HepG2 (cell line): ENCODE data around the gene NLRC5. TPM values are rescaled to one million over a fixed set of nuclear protein-coding genes. Genes with fewer than 3 reads are reported as not detected.

Source experiments
- ATAC-seq: fragments of 200-7000 bp; cut with Tn5 transposase; 3 replicates; pipeline ENCODE4 v1.9.1; 2020; ENCODE audit warnings: mild to moderate bottlenecking, moderate library complexity
- BruUV-seq: library from RNA; stranded (reverse); fragments of 400-500 nt; replicated peaks from 2 replicates; lab custom pipeline; 2021; lab: Mats Ljungman, UMichigan
- CTCF ChIA-PET: fragments of 300-600 bp; formaldehyde crosslinking; extraction: SDS; loops from one replicate; lab custom pipeline; 2021; ENCODE audit warnings: low total read pairs, inconsistent platforms, low intra/inter-chr PET ratio; lab: Yijun Ruan, JAX
- POLR2A ChIA-PET: fragments of 350-600 bp; sonication (Branson Sonifier 250); formaldehyde crosslinking; loops from one replicate; lab custom pipeline; 2020; ENCODE audit warnings: antibody characterized with exemption, inconsistent platforms; lab: Yijun Ruan, JAX
- DNase-seq: peaks from one replicate; pipeline ENCODE4 v3.0.0-alpha.2; 2015; ENCODE audit warnings: low spot score
- FAIRE-seq: peaks from 3 replicates; lab custom pipeline; 2011; peaks lifted over from hg19 to GRCh38; lab: Jason Lieb, UNC
- H2AFZ ChIP-seq: one replicate; pipeline ENCODE4 v1.6.1; 2011; ENCODE audit warnings: low read length, inconsistent platforms
- H3K27ac ChIP-seq: fragments of 300-600 bp; 3 replicates; pipeline ENCODE4 v1.8.0; 2011; ENCODE audit warnings: mixed run types, mild to moderate bottlenecking, mixed read lengths, low read length, inconsistent platforms; ENCODE audit not compliant: insufficient read depth; ENCODE audit errors: extremely low read length
- H3K27me3 ChIP-seq, 2 experiments: fragments of 200-600 bp in 1 of 2; 2 replicates in 1 of 2; 3 replicates in 1 of 2; pipeline versions ENCODE4 v1.6.0 to v1.8.0; 2011; ENCODE audit warnings: low read length in 2 of 2, mild to moderate bottlenecking in 2 of 2, moderate library complexity in 2 of 2, inconsistent platforms in 1 of 2; ENCODE audit not compliant: insufficient read depth in 2 of 2, control insufficient read depth in 1 of 2
- H3K36me3 ChIP-seq, 2 experiments: fragments of 200-600 bp in 1 of 2; replicated peaks in 1 of 2; 2 replicates in 1 of 2; 3 replicates in 1 of 2; pipeline versions ENCODE4 v1.5.1 to v1.8.0; 2011; ENCODE audit warnings: low read length in 2 of 2, inconsistent platforms in 1 of 2; ENCODE audit not compliant: insufficient read depth in 2 of 2, control insufficient read depth in 1 of 2
- H3K4me1 ChIP-seq: 2 replicates; pipeline ENCODE4 v1.5.1; 2012; ENCODE audit warnings: low read length, inconsistent platforms; ENCODE audit not compliant: insufficient read depth
- H3K4me2 ChIP-seq: 2 replicates; pipeline ENCODE4 v1.6.0; 2011; ENCODE audit warnings: low read depth, low read length, inconsistent platforms
- H3K4me3 ChIP-seq, 3 experiments: fragments of 200-600 bp in 1 of 3; sonication (generic), shearing (Covaris generic) in 1 of 3; replicated peaks in 1 of 3; 2 replicates each; pipeline ENCODE4 v1.5.1; 2011 to 2016; ENCODE audit warnings: low read length in 3 of 3, inconsistent platforms in 2 of 3, low read depth in 2 of 3, mild to moderate bottlenecking in 2 of 3, control low read depth in 1 of 3, mixed read lengths in 1 of 3; ENCODE audit not compliant: insufficient read depth in 1 of 3
- H3K79me2 ChIP-seq: one replicate; pipeline ENCODE4 v1.6.1; 2011; ENCODE audit warnings: low read length, inconsistent platforms; ENCODE audit not compliant: insufficient read depth
- H3K9ac ChIP-seq: 2 replicates; pipeline ENCODE4 v1.6.0; 2011; ENCODE audit warnings: mild to moderate bottlenecking, low read depth, low read length, inconsistent platforms; ENCODE audit not compliant: insufficient read depth
- H3K9me3 ChIP-seq: 2 replicates; pipeline ENCODE4 v1.5.1; 2012; ENCODE audit warnings: mild to moderate bottlenecking, low read length
- H4K20me1 ChIP-seq: 2 replicates; pipeline ENCODE4 v1.6.0; 2011; ENCODE audit warnings: inconsistent platforms, mild to moderate bottlenecking, low read length, moderate library complexity; ENCODE audit not compliant: insufficient read depth
- CREB1 ChIP-seq, 2 experiments: fragments of 450-650 bp in 1 of 2; IDR thresholded peaks; 2 replicates each; pipeline ENCODE4 v1.6.1; 2016 to 2017; ENCODE audit warnings: control low read depth in 1 of 2, mild to moderate bottlenecking in 1 of 2, missing compliant biosample characterization in 1 of 2, missing genetic modification characterization in 1 of 2
- NFYB ChIP-seq: sonication (generic); formaldehyde crosslinking; IDR thresholded peaks from 2 replicates; pipeline ENCODE4 v1.4.0; 2020; ENCODE audit warnings: missing genetic modification reagents
- ZNF337 ChIP-seq: sonication (generic); formaldehyde crosslinking; IDR thresholded peaks from 2 replicates; pipeline ENCODE4 v1.5.1; 2020; ENCODE audit warnings: missing genetic modification reagents, low read depth, mild to moderate bottlenecking, borderline replicate concordance
- ZNF816 ChIP-seq: sonication (generic); formaldehyde crosslinking; IDR thresholded peaks from 2 replicates; pipeline ENCODE4 v1.8.0; 2022; ENCODE audit warnings: missing genetic modification reagents, mild to moderate bottlenecking, borderline replicate concordance
- WGBS: methylation state at CpG from one replicate; pipeline ENCODE4 v1.1.6; 2017; ENCODE audit warnings: low lambda C conversion rate; 5-methylcytosine and 5-hydroxymethylcytosine counted together
- in situ Hi-C: cut with HindIII; loops from 2 replicates; pipeline ENCODE4 v1.10.0; 2017; ENCODE audit warnings: low pct_unique_long_range_greater_than_20kb; ENCODE audit not compliant: extremely low pct_ligation_motif_present
- intact Hi-C: fragments of 100-400 bp; cut with micrococcal nuclease; formaldehyde crosslinking; loops from one replicate; pipeline ENCODE4 v1.10.0; 2022; ENCODE audit not compliant: unreplicated experiment
- polyA plus RNA-seq, 8 experiments: library from polyadenylated mRNA; depleted of rRNA in 3 of 8; stranded (reverse) in 7 of 8; unstranded in 1 of 8; fragments of >200 nt; fragmentation: Illumina TruSeq in 4 of 8; extraction: Trizol in 4 of 8; gene quantifications; 2 replicates each; pipeline versions ENCODE4 v1.2.1 to v1.2.3, GENCODE V29; 2011 to 2016; ENCODE audit warnings: low read depth in 4 of 8, missing spikeins in 1 of 8, mixed read lengths in 1 of 8; ENCODE audit not compliant: insufficient read depth in 1 of 8
- total RNA-seq, 5 experiments: library from RNA; depleted of rRNA; stranded (reverse); fragments of >200 nt; fragmentation: Illumina TruSeq; extraction: Trizol; gene quantifications; 2 replicates each; pipeline ENCODE4 v1.2.3, GENCODE V29; 2016; ENCODE audit warnings: low read depth in 1 of 5
- TF ChIP-seq, protein P1 (sequence below): fragments of 450-650 bp; IDR thresholded peaks from 2 replicates; pipeline ENCODE4 v1.6.1; 2016
- TF ChIP-seq, protein P2 (sequence below): sonication (generic); formaldehyde crosslinking; IDR thresholded peaks from 2 replicates; pipeline ENCODE4 v1.4.0; 2020; ENCODE audit warnings: low read depth, missing genetic modification reagents
- TF ChIP-seq, protein P3 (sequence below): sonication (generic); formaldehyde crosslinking; IDR thresholded peaks from 2 replicates; pipeline ENCODE4 v1.5.0; 2020; ENCODE audit warnings: missing genetic modification reagents

The NLRC5 gene
- total and polyA plus RNA-seq, 2 of the 13 experiments (the other 11 are each of a cell fraction or from before 2014, with no cell fraction given) = 6.3 to 12.7 TPM

GRCh38 chr16:57082664-57083063, 93.3 kb downstream of the NLRC5 start:
- intact Hi-C loops = loop anchor here (5.0 to 10.0 kb wide), 2 partner anchors 200 to 332 kb away; partner anchors contain the start of gene PLLP
- POLR2A ChIA-PET = no interaction called here

More at GRCh38 chr16:57082664-57083063, 93.3 kb downstream of the NLRC5 start:
- no peaks in the 10 kb centered on the region for H3K9me3 ChIP-seq
- no peaks in the 10 kb centered on the region for H4K20me1 ChIP-seq
- TF ChIP-seq, protein P1, sequence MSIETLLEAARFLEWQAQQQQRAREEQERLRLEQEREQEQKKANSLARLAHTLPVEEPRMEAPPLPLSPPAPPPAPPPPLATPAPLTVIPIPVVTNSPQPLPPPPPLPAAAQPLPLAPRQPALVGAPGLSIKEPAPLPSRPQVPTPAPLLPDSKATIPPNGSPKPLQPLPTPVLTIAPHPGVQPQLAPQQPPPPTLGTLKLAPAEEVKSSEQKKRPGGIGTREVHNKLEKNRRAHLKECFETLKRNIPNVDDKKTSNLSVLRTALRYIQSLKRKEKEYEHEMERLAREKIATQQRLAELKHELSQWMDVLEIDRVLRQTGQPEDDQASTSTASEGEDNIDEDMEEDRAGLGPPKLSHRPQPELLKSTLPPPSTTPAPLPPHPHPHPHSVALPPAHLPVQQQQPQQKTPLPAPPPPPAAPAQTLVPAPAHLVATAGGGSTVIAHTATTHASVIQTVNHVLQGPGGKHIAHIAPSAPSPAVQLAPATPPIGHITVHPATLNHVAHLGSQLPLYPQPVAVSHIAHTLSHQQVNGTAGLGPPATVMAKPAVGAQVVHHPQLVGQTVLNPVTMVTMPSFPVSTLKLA = 0 out of 2 replicates have a peak, but pooled peaks have one; percentile 36
- no peak for TF ChIP-seq NFYB (CRISPR knock-in tag)
- TF ChIP-seq CREB1 (IDR thresholded peaks at IDR 0.05) = peak; percentile 63; the same call in 1 of the 2 replicates
- no peak for TF ChIP-seq CREB1 (CRISPR knock-in tag; IDR thresholded peaks at IDR 0.05)
- no peak for TF ChIP-seq ZNF816
- TF ChIP-seq, protein P2, sequence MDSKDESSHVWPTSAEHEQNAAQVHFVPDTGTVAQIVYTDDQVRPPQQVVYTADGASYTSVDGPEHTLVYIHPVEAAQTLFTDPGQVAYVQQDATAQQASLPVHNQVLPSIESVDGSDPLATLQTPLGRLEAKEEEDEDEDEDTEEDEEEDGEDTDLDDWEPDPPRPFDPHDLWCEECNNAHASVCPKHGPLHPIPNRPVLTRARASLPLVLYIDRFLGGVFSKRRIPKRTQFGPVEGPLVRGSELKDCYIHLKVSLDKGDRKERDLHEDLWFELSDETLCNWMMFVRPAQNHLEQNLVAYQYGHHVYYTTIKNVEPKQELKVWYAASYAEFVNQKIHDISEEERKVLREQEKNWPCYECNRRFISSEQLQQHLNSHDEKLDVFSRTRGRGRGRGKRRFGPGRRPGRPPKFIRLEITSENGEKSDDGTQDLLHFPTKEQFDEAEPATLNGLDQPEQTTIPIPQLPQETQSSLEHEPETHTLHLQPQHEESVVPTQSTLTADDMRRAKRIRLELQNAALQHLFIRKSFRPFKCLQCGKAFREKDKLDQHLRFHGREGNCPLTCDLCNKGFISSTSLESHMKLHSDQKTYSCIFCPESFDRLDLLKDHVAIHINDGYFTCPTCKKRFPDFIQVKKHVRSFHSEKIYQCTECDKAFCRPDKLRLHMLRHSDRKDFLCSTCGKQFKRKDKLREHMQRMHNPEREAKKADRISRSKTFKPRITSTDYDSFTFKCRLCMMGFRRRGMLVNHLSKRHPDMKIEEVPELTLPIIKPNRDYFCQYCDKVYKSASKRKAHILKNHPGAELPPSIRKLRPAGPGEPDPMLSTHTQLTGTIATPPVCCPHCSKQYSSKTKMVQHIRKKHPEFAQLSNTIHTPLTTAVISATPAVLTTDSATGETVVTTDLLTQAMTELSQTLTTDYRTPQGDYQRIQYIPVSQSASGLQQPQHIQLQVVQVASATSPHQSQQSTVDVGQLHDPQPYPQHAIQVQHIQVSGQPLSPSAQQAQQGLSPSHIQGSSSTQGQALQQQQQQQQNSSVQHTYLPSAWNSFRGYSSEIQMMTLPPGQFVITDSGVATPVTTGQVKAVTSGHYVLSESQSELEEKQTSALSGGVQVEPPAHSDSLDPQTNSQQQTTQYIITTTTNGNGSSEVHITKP (CRISPR knock-in tag) = no peak
- TF ChIP-seq, protein P3, sequence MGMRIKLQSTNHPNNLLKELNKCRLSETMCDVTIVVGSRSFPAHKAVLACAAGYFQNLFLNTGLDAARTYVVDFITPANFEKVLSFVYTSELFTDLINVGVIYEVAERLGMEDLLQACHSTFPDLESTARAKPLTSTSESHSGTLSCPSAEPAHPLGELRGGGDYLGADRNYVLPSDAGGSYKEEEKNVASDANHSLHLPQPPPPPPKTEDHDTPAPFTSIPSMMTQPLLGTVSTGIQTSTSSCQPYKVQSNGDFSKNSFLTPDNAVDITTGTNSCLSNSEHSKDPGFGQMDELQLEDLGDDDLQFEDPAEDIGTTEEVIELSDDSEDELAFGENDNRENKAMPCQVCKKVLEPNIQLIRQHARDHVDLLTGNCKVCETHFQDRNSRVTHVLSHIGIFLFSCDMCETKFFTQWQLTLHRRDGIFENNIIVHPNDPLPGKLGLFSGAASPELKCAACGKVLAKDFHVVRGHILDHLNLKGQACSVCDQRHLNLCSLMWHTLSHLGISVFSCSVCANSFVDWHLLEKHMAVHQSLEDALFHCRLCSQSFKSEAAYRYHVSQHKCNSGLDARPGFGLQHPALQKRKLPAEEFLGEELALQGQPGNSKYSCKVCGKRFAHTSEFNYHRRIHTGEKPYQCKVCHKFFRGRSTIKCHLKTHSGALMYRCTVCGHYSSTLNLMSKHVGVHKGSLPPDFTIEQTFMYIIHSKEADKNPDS (CRISPR knock-in tag) = no peak
- no peak for TF ChIP-seq ZNF337 (CRISPR knock-in tag)
- in situ Hi-C loops = loop anchor here (10.0 kb wide), 1 partner anchor 212 kb away; no protein-coding TSS in a partner anchor
- ATAC-seq = no peak
- H2AFZ ChIP-seq = no peak overlapping the region
- no peak overlapping the region for H3K9ac ChIP-seq
- CTCF ChIA-PET = no interaction called here
- no peak for DNase-seq
- peaks cover 15% of the 10 kb centered on the region for H3K4me1 ChIP-seq
- no TSS peak for BruUV-seq
- no peaks in the 10 kb centered on the region for H3K79me2 ChIP-seq
- no peak overlapping the region for H3K27ac ChIP-seq
- 65% methylated on average over 6 of the region's 6 CpGs for WGBS
- FAIRE-seq = no peak
- no peak overlapping the region for H3K4me2 ChIP-seq
- H3K4me3 ChIP-seq = no peak overlapping the region
- no peaks in the 10 kb centered on the region for H3K36me3 ChIP-seq
- peaks cover 3 to 36% of the 10 kb centered on the region in 2 experiments for H3K27me3 ChIP-seq
